Stimulated activated CD8-positive, alpha-beta memory T cell treated with anti-CD3 and anti-CD28 coated beads, Interleukin-2, amount 100 ng/mL, for 1 hour (primary cell): Measurements from ENCODE around the gene FAM9B.
"Not testable (repeated sequence)": the region's sequence is repeated elsewhere in the genome, so short reads cannot be mapped to it uniquely, and the experiment has no call there.

Source experiments
- DNase-seq, 2 donors: peaks; one replicate each; pipeline ENCODE4 v3.0.0-alpha.2; 2020; ENCODE audit warnings: low read depth in 2 of 2

FAM9B gene

DNA sequence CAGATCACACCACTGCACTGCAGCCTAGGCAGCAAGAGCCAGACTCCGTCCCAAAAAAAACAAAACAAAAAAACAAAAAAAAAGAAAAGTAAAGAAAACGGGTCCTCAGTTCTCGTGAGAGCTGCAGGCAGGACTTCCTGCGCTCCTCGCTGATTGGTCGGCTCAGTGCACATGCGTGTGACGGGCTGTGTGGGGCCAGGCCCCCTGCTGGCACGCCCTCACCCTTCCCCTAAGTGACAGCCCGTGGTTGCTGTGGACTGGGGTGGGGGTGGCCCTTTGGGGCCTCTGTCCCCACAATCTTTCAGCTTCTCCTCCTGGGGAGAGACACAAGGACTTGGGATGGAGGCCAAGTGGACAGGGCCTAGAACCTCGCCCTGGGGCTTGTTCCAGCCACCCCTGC is at the start of gene FAM9B:
TSS of gene FAM9B (minus strand) at position 139 of the 400 bp plus-strand sequence. CDS start 1,141 bp downstream, outside the sequence.
- no peak for DNase-seq

DNA sequence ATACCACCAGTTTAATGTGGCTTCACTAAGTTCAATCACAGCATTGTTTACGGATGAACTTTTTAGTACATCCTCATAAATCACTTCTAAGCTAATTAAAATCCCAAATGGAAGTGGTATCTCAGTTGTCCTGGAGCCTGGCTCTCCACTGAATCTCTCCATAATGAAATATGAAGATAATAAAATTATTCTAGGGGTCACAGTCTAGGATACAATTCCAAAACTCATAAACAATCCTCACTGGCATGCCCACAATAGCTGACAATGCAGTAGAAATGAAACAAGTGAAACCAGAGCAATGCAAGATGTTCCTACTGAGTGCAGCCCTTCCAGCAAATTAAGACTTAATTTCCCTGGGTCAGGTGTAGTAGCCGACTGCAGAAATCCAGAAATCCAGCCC is 47.3 kb upstream of the FAM9B start:
- DNase-seq: no peak

DNA sequence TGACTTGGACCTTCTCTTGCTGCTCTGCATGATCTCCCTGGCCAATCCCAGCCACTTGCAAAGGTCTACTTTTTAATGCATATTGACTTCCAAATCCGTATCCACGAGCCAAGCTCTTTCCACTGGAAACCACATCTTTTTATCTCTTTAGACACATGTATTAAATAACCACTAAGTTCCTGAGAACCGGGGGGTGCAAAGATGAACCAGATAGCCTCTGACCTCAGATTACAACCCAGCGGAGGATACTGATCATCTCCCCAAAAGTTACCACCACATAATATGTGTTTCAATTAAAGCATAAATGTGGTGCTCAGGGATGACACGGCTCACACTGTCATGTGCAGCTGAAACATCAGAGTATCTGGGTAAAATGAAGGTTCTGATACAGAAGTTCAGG is 40.4 kb upstream of the FAM9B start:
- no peak for DNase-seq

DNA sequence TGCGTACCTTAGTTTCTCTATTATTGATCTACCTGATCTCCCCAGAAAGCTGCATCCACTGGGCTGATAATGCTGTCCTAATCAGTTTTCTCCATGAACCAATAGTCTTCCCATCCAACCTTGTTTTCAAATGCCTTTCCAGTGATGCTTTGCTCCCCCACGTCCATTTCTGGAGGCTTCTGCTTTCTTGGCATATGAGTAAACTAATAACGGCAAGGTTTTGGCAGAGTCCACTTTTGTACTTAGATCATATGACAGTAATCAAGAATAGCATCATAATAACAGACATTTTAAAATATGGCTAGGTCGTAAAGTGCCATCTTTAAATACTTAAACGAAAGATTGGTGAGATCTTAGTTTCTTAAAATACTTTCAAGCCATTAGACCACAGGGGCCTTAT is 38.4 kb upstream of the FAM9B start:
- no peak for DNase-seq

DNA sequence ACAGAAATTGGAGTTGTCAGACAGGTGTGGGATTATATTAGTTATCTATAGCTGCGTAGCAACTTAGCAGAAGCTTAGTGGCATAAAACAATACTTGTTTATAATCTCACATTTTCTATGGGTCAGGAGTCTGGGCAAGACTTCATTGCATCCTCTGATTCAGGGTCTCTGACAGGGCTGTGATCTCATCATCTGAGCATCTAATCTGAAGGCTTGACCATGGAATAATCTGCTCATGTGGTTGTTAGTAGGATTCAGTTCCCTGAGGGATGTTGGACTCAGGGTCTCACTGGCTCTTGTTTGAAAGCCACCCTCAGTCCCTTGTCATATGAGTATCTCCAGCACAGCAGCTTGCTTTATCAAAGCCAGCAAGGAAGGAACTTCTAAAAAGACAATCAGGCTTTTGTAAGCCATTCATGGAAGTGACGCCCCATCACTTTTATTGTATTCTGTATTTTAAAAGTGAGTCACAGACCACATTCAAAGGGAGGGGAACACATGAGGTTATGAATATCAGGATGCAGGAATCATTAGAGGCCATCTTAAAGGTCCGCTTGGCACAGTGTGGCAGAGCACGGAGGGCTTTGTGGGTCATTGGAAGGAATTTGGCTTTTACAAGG is 37.2 kb upstream of the FAM9B start:
- DNase-seq: no peak

DNA sequence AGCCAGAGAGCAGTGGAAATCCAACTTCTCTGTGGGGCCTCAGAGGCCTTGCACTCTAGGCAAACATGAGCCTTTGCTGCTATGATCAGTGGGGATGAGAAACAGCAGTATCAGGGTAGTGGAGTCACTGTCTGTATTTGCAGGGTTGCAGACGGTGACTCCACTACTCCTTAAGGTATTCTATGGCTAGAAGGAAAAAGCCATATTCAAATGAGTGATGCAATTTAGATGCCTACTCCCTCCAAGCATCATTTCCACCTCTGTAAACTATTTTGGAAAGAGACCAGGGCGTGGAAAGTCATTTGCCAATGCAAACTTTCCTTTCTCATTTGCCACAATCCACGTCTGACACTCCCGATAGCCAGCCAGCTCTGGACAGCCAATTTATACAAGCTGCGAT is 35.6 kb upstream of the FAM9B start:
- no peak for DNase-seq

DNA sequence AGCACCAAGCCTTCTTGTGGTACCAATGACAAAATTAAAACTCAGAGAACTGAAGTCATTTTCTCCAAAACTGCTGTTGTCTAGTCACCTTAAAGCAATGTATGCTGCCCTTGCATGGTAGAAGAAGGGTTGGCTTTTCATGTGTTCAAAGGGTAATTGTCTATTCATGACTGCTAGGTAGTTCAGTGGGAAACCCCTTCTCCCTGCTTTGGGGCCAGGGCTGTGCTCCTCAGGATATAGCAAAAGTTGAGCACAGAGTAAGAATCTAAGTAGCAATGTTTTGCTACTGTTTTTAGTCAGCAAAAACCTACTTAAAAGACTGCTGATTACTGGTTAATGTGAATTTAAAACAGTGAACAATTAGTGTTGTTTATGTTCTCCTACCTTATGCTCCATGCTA is 30.8 kb upstream of the FAM9B start:
- no peak for DNase-seq

DNA sequence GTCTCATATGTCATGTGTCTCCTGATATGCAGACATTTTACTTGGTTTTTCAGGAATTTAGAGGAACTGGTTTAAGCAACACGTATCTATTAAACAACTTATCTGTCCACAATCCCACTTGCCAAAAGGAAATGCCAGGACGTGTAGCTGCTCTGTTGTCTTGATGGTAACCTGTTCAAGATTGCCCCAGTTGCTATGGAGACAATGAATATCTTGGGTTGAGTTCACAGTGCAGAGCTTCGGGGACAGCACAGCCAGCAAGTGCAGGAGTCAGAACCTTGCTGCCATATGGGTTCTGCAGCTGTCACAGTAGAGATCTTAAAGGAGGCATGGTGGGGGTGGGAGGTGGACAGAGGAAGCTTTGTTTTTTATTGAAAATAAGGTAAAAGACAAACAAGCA is 28.7 kb upstream of the FAM9B start:
- no peak for DNase-seq

DNA sequence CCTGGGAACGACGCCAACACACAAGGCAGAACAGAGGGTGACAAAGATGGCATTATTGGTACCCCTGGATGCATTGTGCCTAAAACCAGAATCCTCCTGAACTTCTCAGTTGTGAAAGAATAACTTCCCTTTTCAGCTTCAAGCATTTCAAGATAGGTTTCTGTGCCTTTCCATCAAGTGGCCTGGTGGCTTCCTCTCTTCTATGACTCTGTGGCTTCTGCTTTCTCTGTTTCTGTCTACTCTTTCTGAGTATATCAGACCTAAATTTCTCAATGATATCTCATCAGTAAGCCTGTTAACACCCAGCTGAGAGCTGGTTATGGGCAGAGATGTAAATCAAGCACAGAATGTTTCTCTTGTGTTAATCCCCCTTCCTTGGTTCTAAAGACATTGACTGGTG is 21.4 kb upstream of the FAM9B start:
- DNase-seq: no peak

DNA sequence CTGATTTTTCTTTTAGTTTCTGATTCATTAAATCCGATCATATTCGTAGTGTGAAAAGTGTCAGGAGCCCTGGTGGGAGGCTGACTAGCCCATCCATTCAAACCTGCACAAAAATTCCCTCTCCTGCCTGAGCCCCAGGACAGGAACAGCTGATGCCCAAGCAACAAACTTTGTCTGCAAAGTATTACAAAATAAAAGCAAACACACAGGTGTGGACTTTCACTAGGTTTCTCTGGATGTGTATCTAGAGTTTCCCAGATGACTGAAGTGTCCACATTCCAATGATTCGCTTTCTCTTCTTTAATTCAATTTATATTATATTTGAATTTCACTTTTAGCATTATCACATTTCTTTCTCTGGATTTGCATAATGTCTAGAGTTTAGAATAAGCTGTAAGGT is 18.2 kb upstream of the FAM9B start:
- DNase-seq: no peak

DNA sequence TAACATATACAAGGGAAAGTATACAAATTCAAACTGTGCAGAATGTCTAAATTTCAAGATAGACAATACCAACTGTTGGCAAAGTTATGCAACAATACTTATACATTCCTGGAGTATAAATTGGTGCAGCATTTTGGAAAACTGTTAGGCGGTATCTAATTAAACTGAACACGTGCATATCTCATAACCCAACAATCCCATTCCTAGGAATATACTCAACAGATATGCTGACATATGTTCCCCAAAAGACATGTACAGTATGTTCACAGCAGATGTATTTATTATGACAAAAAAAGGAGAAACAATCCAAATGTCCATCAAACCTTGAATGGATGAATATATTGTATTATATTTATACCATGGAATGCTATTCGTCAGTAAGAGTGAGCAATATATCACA is 16.4 kb upstream of the FAM9B start:
- no peak for DNase-seq

DNA sequence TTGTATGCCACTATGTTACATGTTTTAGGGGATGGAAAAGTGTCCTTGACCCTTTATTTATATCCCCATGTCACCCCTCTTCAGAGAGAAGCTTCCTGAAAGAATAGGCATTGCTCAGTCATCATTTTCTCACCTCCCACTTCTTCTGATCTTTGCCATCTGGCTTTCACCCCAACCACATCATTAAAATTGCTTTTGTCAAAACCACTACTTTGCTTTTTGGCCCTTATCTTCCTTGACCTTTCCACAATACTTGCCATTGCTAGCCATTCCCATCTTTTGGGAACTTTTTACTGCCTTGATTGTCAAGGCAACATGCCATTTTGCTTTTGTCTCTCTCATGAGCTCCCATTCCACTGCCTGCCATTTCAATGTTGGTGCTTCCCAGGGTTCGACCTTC is 14.9 kb upstream of the FAM9B start:
- no peak for DNase-seq

DNA sequence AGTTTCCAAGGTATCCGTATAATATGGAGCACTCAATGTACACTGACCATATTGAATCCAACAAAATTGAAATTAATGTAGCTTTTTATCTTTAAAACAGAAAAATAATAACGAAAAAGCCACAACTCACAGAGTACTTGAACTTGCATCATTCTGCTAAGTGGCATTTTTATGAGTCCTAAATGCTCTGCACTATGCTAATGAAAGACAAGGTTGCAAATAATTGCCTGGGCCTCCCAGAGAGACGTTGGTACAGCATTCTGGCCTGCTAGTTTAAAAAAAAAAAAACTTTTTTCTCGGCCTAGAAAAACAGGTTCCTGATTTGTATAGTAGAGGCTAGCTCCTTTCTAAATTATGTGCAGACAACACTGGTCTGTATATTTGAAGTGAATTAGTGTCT is 4.3 kb upstream of the FAM9B start:
- no peak for DNase-seq

DNA sequence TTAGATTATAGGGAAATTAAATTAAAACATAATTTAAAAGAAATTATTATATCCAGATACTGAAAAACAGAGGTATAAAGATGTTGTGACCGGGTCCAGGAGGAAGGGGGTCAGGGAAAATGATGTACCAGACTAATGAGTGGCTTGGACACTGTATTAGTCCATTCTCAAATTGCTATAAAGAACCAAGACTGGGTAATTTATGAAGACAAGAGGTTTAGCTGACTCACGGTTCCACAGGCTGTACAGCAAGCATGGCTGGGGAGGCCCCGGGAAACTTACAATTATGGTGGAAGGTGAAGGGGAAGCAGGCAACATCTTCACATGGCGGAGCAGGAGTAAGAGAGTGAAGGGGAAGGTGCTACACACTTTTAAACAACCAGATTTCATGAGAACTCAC is 3.4 kb upstream of the FAM9B start:
- no peak for DNase-seq

DNA sequence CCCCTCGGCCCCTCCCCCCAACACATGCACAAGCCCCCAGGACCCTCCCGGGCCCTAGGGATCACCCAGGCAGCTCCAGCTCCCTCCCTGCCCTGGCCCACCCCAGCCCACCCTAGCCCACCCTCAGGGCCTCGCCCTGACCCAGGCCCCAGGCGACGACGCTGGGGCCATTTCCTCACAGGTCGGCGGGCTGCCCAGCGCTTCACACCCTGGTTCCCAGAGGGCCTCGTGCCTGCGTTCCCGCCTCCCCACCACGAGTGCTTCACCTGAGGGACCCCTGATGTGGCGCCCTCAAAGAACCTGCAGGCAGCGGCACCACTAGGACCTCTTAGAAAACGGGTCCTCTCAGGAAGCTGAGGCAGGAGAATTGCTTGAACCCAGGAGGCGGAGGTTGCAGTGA is 341 bp downstream of the FAM9B start:
- no peak for DNase-seq

DNA sequence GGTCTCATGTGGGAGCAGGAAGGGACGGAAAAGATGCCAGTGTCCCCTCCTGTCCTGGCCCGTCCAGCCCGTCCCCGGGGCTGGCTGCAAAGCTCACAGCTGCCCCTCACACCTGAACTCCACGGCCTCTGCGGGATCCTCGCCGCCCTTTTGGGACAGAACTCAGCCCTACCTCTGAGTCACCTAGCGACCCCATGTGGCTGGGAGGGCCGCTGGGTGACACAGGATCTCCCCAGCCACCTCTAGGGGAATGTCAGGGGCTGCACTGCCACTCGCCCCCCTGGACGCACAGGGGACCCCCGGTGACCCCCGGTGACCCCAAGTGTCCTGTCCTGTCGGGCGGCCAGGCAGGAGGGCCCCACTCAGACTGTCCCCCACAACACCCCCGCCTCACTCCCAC is 748 bp downstream of the FAM9B start:
- no peak for DNase-seq

DNA sequence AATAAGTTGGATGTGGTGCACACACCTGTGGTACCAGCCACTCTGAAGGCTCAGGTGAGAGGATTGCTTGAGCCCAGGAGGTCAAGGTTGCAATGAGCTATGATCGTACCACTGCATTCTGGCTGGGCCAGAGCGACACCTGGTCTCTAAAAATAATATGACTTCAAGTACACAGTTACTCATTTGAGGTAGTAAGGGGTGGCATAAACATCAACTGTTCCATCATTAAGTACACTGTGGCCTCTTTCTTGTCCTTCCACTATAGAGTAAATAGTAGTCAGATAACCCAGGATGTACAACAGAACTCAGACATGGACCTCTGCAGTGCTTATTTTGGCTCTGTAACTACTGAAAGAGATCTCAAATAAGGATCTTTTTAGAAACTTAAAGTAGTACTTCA is 10.6 kb downstream of the FAM9B start:
- no peak for DNase-seq

DNA sequence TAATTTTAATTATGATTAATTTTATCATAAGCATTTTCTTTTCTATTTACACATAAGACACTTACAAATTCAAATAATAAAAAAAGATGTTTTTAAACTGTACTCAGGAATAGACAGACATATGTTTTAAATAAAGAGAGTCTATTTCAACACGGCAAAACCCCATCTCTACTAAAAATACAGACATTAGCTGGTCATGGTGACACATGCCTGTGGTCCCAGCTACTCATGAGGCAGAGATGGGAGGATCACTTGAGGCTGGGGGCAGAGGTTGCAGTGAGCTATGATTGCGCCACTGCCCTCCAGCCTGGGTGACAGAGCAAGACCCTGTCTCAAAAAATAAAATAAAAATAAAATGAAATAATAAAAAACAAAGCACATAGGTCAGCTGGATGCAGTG is 14.8 kb downstream of the FAM9B start:
- no peak for DNase-seq

DNA sequence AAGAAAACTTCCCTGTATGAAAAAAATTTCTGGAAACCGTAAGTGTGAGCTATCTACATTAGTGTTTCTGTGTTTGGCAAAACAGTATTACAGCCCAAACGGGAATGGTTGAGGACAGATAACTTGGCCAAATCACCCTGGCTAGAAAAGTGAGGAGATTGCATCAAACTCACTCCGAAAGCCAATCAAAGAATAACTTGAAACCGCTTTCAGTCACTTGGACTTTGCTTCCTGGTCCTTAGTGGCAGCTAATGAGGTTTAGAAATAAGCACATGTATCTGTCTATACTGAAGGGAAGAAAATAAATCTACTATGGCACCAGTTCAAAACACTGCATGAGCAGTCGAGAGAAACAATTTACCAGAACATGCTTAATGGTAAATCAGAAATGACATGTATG is 15.6 kb downstream of the FAM9B start:
- DNase-seq: not testable (repeated sequence)

DNA sequence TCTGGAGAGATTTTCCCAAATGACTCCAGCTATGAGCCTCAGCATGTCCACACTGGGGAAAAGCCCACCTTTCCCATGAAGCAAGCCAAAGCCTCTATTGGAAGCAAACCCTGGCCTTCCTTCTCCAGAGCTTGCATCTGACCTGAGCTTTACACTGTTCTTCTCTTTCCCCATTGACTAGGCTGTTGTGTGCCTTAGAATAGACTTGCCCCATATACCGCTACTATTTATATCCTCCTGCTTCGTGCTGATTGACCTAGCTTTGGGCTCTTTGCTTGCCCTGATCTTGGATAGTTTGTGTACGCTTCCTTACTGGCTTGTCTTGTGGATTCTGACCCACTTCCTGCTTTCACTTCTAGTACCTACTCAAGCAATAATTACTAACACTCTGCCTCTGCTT is 30.9 kb downstream of the FAM9B start:
- DNase-seq: no peak

DNA sequence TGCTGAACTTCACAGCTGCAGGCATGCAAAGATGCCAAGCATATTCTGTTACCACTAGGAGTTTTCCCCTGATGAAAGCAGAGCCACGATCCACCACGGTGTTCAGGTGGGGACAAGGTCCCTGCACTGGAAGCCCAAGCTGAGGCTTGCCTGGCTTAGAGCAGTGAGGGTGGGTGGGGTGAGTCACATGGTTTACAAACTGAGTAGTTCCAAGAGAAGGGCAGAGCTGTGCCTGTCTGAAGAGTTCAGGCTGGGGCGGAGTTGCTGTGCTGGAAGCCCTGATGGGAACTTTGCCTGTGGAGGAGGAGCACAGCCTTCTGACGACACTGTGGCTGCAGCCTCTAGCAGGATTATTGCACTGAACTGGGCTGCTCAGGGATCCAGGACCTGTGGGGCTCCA is 45.5 kb downstream of the FAM9B start:
- no peak for DNase-seq

DNA sequence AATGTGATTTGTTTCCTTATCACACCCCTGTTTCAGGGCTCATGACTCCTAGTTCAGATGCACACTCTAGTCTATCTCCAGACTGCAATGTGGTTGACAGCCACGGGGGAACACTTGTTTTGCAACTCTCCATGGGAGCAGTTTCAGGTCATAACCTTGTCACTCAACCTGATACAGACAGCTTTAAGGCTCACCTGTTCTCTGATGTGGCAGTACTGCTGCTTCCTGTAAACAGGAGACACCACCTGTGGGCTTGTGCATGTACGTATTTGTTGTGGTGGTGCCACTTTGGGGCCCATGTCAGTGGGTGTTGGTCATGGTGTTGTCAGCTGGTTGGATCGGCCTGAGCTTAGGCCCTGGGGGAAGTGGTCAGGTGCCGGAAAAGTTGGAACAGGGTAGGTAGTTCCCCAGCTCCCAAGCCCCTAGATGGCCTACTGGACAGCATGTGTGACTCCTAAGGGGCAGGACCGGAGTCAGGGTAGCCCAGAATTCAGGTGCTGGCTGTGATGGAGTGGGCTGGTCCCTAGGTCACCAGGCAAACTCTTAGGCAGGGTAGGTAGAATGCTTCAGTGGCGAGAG is 46.2 kb downstream of the FAM9B start:
- DNase-seq: no peak

DNA sequence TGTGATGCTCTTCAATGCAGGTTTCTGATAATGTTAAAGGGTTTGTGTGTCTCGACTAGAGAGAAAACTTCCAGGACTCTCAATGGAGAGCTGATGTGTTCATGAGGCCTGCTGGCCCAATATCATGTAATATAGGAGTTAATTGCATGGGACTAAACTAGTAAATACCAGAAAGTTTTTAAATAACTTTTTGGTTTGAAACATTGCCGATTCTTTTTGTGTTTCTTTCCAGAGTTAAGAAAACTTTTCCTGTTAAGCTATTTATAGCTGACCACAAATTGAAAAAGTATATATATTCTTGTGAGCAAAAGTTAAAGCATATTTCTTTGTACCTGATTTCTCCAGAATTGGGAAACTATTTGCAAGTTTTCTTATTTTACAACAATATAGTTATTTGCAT is 49.7 kb downstream of the FAM9B start:
- DNase-seq: no peak

DNA sequence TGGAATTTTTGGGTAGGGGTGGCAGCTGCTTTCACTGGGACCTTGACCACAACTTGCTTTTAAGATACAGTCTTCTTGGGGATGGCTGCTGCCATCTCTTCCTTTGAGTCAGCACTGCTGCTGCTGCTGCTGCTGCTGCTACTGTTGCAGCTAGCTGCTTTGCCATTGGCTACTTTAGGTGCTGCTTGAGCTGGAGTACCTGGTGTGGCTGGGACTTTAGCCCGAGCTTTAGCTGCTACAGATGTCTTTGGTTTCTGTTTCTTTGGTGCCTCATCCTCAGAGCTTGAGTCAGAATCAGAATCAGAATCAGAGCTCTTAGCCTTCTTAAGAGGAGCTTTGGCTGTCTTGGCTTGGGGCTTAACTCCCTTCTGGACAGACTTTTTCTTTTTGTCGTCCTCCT is 52.2 kb downstream of the FAM9B start:
- no peak for DNase-seq
